HCT116 (cell line): ENCODE data around the gene ASAP2. TPM values are rescaled to one million over a fixed set of nuclear protein-coding genes. Genes with fewer than 3 reads are reported as not detected.

ENCODE experiments used
- ATAC-seq: fragments of 200-7000 bp; cut with Tn5 transposase; 2 replicates; pipeline ENCODE4 v1.9.1; 2020; ENCODE audit warnings: mild to moderate bottlenecking, moderate library complexity
- BruUV-seq: library from RNA; stranded (reverse); fragments of 400-500 nt; replicated peaks from 2 replicates; lab custom pipeline; 2021; lab: Mats Ljungman, UMichigan
- CTCF ChIA-PET: fragments of 300-600 bp; sonication (Branson Sonifier 250); formaldehyde crosslinking; loops from one replicate; lab custom pipeline; 2021; ENCODE audit warnings: antibody characterized with exemption; lab: Charles Lee
- POLR2A ChIA-PET: fragments of 300-600, 350-600 bp; sonication (Branson Sonifier 250); formaldehyde crosslinking; loops from one replicate; lab custom pipeline; 2021; ENCODE audit warnings: antibody characterized with exemption; lab: Charles Lee
- RAD21 ChIA-PET, 2 experiments: fragments of 300-600 bp; sonication (Branson Sonifier 250); formaldehyde crosslinking; loops; one replicate each; lab custom pipeline; 2023; ENCODE audit warnings: low total read pairs in 2 of 2; ENCODE audit not compliant: uncharacterized antibody in 2 of 2, unreplicated experiment in 2 of 2, low non-redundant PET in 1 of 2; lab: Charles Lee
- DNase-seq: peaks from one replicate; pipeline ENCODE4 v3.0.0-alpha.2; 2010; ENCODE audit warnings: low read depth, low spot score
- H2AFZ ChIP-seq: fragments of 200-600 bp; shearing (Covaris generic), sonication (generic); 2 replicates; pipeline ENCODE4 v1.6.1; 2017; ENCODE audit warnings: low read depth, mixed run types, mixed read lengths, antibody characterized with exemption, low read length; ENCODE audit not compliant: poor library complexity, severe bottlenecking
- H3K27ac ChIP-seq: 2 replicates; pipeline ENCODE4 v1.5.1; 2012; ENCODE audit warnings: low read depth, low read length
- H3K27me3 ChIP-seq: fragments of 200-600 bp; sonication (generic); 2 replicates; pipeline ENCODE4 v1.6.1; 2016; ENCODE audit warnings: mixed run types, low read length, mixed read lengths; ENCODE audit not compliant: insufficient read depth
- H3K36me3 ChIP-seq, 2 experiments: fragments of 200-500 bp in 1 of 2; fragments of 200-600 bp in 1 of 2; sonication (Bioruptor generic) in 1 of 2; sonication (generic) in 1 of 2; 2 replicates each; pipeline versions ENCODE4 v1.5.1 to v1.6.1; 2014 to 2016; ENCODE audit warnings: low read length in 2 of 2, inconsistent platforms in 1 of 2, mixed read lengths in 1 of 2, mixed run types in 1 of 2; ENCODE audit not compliant: insufficient read depth in 2 of 2, control insufficient read depth in 1 of 2
- H3K4me1 ChIP-seq, 2 experiments: fragments of 200-600 bp in 1 of 2; sonication (generic) in 1 of 2; 2 replicates each; pipeline versions ENCODE4 v1.5.1 to v1.6.1; 2012 to 2017; ENCODE audit warnings: low read length in 2 of 2, inconsistent platforms in 1 of 2, mild to moderate bottlenecking in 1 of 2, mixed read lengths in 1 of 2, mixed run types in 1 of 2, moderate library complexity in 1 of 2; ENCODE audit not compliant: insufficient read depth in 2 of 2, control insufficient read depth in 1 of 2
- H3K4me2 ChIP-seq: fragments of 200-600 bp; sonication (generic); 2 replicates; pipeline ENCODE4 v1.6.1; 2017; ENCODE audit warnings: mixed run types, low read length, mixed read lengths
- H3K4me3 ChIP-seq, 2 experiments: fragments of 200-600 bp in 1 of 2; sonication (generic) in 1 of 2; replicated peaks in 1 of 2; 2 replicates each; pipeline ENCODE4 v1.5.1; 2011 to 2016; ENCODE audit warnings: low read length in 2 of 2, control low read depth in 1 of 2, low read depth in 1 of 2, mild to moderate bottlenecking in 1 of 2, mixed read lengths in 1 of 2, mixed run types in 1 of 2
- H3K79me2 ChIP-seq: fragments of 200-600 bp; sonication (generic); 2 replicates; pipeline ENCODE4 v1.6.1; 2017; ENCODE audit warnings: mild to moderate bottlenecking, mixed run types, low read length, moderate library complexity, mixed read lengths; ENCODE audit not compliant: insufficient read depth
- H3K9ac ChIP-seq: fragments of 200-600 bp; sonication (generic); 2 replicates; pipeline ENCODE4 v1.6.1; 2016; ENCODE audit warnings: low read length, mixed read lengths
- H3K9me2 ChIP-seq: fragments of 200-600 bp; sonication (generic), shearing (Covaris generic); 2 replicates; pipeline ENCODE4 v1.6.1; 2017; ENCODE audit warnings: mixed run types, mild to moderate bottlenecking, moderate library complexity; ENCODE audit not compliant: insufficient read depth
- H3K9me3 ChIP-seq, 2 experiments: fragments of 200-500 bp in 1 of 2; fragments of 200-600 bp in 1 of 2; sonication (Bioruptor generic) in 1 of 2; sonication (generic) in 1 of 2; 2 replicates each; pipeline ENCODE4 v1.6.1; 2014 to 2017; ENCODE audit warnings: low read length in 2 of 2, mixed read lengths in 2 of 2, inconsistent platforms in 1 of 2, low read depth in 1 of 2, mild to moderate bottlenecking in 1 of 2, mixed run types in 1 of 2, moderate library complexity in 1 of 2; ENCODE audit not compliant: control insufficient read depth in 1 of 2, insufficient read depth in 1 of 2
- H4K20me1 ChIP-seq: fragments of 200-600 bp; sonication (generic), shearing (Covaris generic); 2 replicates; pipeline ENCODE4 v1.6.1; 2017; ENCODE audit warnings: mixed run types, mild to moderate bottlenecking, moderate library complexity; ENCODE audit not compliant: insufficient read depth
- CBX3 ChIP-seq: IDR thresholded peaks from 2 replicates; pipeline ENCODE4 v1.6.1; 2012; ENCODE audit warnings: low read depth
- CEBPB ChIP-seq: IDR thresholded peaks from 2 replicates; pipeline ENCODE4 v1.6.1; 2012; ENCODE audit warnings: low read depth
- EGR1 ChIP-seq: IDR thresholded peaks from 2 replicates; pipeline ENCODE4 v1.6.1; 2012; ENCODE audit warnings: low read depth
- ELF1 ChIP-seq: IDR thresholded peaks from 2 replicates; pipeline ENCODE4 v1.6.1; 2012; ENCODE audit warnings: low read depth, borderline replicate concordance
- EZH2 ChIP-seq: fragments of 200-600 bp; sonication (generic); IDR thresholded peaks from 2 replicates; pipeline ENCODE4 v1.6.1; 2017; ENCODE audit warnings: antibody characterized with exemption, mixed run types
- EZH2phosphoT487 ChIP-seq: fragments of 200-600 bp; IDR thresholded peaks from 2 replicates; pipeline ENCODE4 v1.6.1; 2018; ENCODE audit warnings: antibody characterized with exemption, borderline replicate concordance
- JUND ChIP-seq: IDR thresholded peaks from 2 replicates; pipeline ENCODE4 v1.6.1; 2012
- POLR2A ChIP-seq: IDR thresholded peaks from 2 replicates; pipeline ENCODE4 v1.7.0; 2011; ENCODE audit warnings: borderline replicate concordance; ENCODE audit not compliant: insufficient read depth, insufficient read length; ENCODE audit errors: extremely low read depth
- POLR2AphosphoS5 ChIP-seq: IDR thresholded peaks from 2 replicates; pipeline ENCODE4 v1.6.1; 2011; ENCODE audit warnings: mild to moderate bottlenecking, low read depth, low read length, moderate library complexity
- RAD21 ChIP-seq: IDR thresholded peaks from 2 replicates; pipeline ENCODE4 v1.6.1; 2012; ENCODE audit warnings: low read depth, mild to moderate bottlenecking
- SRF ChIP-seq: IDR thresholded peaks from 2 replicates; pipeline ENCODE4 v1.6.1; 2012; ENCODE audit warnings: low read depth
- YY1 ChIP-seq: IDR thresholded peaks from 2 replicates; pipeline ENCODE4 v1.6.1; 2011; ENCODE audit warnings: low read length, low read depth, moderate library complexity, mild to moderate bottlenecking; ENCODE audit not compliant: insufficient replicate concordance; ENCODE audit errors: extremely low read depth
- ZFX ChIP-seq: fragments of 450-650 bp; IDR thresholded peaks from 2 replicates; pipeline ENCODE4 v1.6.1; 2017
- ZNF274 ChIP-seq: fragments of 200-500 bp; sonication (Bioruptor generic); IDR thresholded peaks from 2 replicates; pipeline ENCODE4 v1.6.1; 2014; ENCODE audit warnings: mild to moderate bottlenecking, low read depth, low read length, inconsistent platforms
- intact Hi-C: fragments of 100-400 bp; cut with micrococcal nuclease; formaldehyde crosslinking; loops from 2 replicates; pipeline ENCODE4 v1.10.0; 2022
- total RNA-seq: library from RNA; stranded (reverse); gene quantifications from one replicate; pipeline ENCODE4 v1.2.1, GENCODE V29; 2021; ENCODE audit not compliant: unreplicated experiment
- TF ChIP-seq, protein P1 (sequence below), 3 experiments: fragments of 200-600 bp in 1 of 3; sonication (generic) in 1 of 3; IDR thresholded peaks in 2 of 3; conservative IDR thresholded peaks in 1 of 3; 2 replicates each; pipeline ENCODE4 v1.5.1; 2012 to 2017; ENCODE audit warnings: low read depth in 2 of 3, low read length in 2 of 3, antibody characterized with exemption in 1 of 3, borderline replicate concordance in 1 of 3, control low read depth in 1 of 3, mild to moderate bottlenecking in 1 of 3, mixed read lengths in 1 of 3, mixed run types in 1 of 3, moderate library complexity in 1 of 3; ENCODE audit not compliant: insufficient read depth in 1 of 3
- TF ChIP-seq, protein P2 (sequence below): IDR thresholded peaks from 2 replicates; pipeline ENCODE4 v1.6.1; 2012
- TF ChIP-seq, protein P3 (sequence below): IDR thresholded peaks from 2 replicates; pipeline ENCODE4 v1.6.1; 2011; ENCODE audit warnings: mild to moderate bottlenecking, low read length, moderate library complexity; ENCODE audit not compliant: insufficient replicate concordance; ENCODE audit errors: extremely low read depth
- TF ChIP-seq, protein P4 (sequence below): IDR thresholded peaks from 2 replicates; pipeline ENCODE4 v1.6.1; 2012
- TF ChIP-seq, protein P5 (sequence below): IDR thresholded peaks from 2 replicates; pipeline ENCODE4 v1.6.1; 2012; ENCODE audit warnings: low read depth

The ASAP2 gene
- total RNA-seq, 1 experiment from 2014 or later: 16.5 TPM

DNA sequence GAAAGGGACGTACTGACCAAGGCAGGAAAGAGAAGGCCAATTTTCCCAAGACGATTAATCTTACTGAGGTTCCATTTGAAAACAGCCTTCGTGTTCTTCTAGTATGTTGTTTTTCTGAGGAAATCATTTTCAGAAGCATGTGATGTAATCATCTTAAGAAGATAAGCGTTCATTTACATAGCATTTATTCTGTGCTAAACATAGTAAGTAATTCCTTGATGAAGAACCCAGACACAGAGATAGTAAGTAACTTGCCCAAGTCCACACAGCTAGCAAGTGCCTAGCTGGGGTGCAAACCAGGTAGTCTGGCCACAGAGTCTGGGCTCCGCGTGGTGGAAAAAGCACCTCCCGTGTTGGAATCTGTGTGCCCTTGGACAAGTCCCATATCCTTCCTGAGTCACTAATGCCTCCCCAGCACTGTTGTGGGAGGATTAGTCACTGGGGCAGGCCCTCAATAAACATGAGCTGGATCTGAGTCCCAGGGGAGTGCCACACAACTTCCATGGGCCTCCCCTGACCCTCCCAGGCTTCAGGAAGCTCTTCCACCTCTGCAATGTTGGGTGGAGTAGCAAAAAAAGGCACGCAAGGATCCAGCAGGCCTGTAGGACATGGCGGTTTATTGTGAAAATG, 26.9 kb upstream of the ASAP2 start:
- peak overlapping the region; percentile 49 for H2AFZ ChIP-seq
- no peak for TF ChIP-seq POLR2A
- peak; percentile 38 for TF ChIP-seq CEBPB
- peak; percentile 52 for TF ChIP-seq YY1
- TF ChIP-seq, protein P1, sequence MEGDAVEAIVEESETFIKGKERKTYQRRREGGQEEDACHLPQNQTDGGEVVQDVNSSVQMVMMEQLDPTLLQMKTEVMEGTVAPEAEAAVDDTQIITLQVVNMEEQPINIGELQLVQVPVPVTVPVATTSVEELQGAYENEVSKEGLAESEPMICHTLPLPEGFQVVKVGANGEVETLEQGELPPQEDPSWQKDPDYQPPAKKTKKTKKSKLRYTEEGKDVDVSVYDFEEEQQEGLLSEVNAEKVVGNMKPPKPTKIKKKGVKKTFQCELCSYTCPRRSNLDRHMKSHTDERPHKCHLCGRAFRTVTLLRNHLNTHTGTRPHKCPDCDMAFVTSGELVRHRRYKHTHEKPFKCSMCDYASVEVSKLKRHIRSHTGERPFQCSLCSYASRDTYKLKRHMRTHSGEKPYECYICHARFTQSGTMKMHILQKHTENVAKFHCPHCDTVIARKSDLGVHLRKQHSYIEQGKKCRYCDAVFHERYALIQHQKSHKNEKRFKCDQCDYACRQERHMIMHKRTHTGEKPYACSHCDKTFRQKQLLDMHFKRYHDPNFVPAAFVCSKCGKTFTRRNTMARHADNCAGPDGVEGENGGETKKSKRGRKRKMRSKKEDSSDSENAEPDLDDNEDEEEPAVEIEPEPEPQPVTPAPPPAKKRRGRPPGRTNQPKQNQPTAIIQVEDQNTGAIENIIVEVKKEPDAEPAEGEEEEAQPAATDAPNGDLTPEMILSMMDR (IDR thresholded peaks at IDR 0.05 in 2 of 3, conservative IDR thresholded peaks at IDR 0.05 in 1 of 3; ENCODE audit: borderline replicate concordance in 1 of 3, insufficient read depth in 1 of 3, low read depth in 2 of 3, low read length in 2 of 3): no peak
- peak; percentile 93 for TF ChIP-seq CBX3
- TF ChIP-seq ZFX: no peak
- peak; percentile 22 for TF ChIP-seq RAD21
- peak; percentile 88 for TF ChIP-seq JUND
- no peak for TF ChIP-seq ELF1
- TF ChIP-seq, protein P2, sequence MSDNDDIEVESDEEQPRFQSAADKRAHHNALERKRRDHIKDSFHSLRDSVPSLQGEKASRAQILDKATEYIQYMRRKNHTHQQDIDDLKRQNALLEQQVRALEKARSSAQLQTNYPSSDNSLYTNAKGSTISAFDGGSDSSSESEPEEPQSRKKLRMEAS: peak; percentile 83
- TF ChIP-seq EGR1: peak; percentile 69
- TF ChIP-seq POLR2AphosphoS5: peak; percentile 66
- TF ChIP-seq ZNF274: no peak
- TF ChIP-seq, protein P3, sequence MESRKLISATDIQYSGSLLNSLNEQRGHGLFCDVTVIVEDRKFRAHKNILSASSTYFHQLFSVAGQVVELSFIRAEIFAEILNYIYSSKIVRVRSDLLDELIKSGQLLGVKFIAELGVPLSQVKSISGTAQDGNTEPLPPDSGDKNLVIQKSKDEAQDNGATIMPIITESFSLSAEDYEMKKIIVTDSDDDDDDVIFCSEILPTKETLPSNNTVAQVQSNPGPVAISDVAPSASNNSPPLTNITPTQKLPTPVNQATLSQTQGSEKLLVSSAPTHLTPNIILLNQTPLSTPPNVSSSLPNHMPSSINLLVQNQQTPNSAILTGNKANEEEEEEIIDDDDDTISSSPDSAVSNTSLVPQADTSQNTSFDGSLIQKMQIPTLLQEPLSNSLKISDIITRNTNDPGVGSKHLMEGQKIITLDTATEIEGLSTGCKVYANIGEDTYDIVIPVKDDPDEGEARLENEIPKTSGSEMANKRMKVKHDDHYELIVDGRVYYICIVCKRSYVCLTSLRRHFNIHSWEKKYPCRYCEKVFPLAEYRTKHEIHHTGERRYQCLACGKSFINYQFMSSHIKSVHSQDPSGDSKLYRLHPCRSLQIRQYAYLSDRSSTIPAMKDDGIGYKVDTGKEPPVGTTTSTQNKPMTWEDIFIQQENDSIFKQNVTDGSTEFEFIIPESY: no peak
- TF ChIP-seq, protein P4, sequence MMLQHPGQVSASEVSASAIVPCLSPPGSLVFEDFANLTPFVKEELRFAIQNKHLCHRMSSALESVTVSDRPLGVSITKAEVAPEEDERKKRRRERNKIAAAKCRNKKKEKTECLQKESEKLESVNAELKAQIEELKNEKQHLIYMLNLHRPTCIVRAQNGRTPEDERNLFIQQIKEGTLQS: no peak
- no peak for TF ChIP-seq EZH2
- 0 out of 2 replicates have a peak, but pooled peaks have one; percentile 38 for TF ChIP-seq SRF
- TF ChIP-seq EZH2phosphoT487: no peak
- TF ChIP-seq, protein P5, sequence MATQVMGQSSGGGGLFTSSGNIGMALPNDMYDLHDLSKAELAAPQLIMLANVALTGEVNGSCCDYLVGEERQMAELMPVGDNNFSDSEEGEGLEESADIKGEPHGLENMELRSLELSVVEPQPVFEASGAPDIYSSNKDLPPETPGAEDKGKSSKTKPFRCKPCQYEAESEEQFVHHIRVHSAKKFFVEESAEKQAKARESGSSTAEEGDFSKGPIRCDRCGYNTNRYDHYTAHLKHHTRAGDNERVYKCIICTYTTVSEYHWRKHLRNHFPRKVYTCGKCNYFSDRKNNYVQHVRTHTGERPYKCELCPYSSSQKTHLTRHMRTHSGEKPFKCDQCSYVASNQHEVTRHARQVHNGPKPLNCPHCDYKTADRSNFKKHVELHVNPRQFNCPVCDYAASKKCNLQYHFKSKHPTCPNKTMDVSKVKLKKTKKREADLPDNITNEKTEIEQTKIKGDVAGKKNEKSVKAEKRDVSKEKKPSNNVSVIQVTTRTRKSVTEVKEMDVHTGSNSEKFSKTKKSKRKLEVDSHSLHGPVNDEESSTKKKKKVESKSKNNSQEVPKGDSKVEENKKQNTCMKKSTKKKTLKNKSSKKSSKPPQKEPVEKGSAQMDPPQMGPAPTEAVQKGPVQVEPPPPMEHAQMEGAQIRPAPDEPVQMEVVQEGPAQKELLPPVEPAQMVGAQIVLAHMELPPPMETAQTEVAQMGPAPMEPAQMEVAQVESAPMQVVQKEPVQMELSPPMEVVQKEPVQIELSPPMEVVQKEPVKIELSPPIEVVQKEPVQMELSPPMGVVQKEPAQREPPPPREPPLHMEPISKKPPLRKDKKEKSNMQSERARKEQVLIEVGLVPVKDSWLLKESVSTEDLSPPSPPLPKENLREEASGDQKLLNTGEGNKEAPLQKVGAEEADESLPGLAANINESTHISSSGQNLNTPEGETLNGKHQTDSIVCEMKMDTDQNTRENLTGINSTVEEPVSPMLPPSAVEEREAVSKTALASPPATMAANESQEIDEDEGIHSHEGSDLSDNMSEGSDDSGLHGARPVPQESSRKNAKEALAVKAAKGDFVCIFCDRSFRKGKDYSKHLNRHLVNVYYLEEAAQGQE: no peak

More for the DNA sequence above, 26.9 kb upstream of the ASAP2 start:
- intact Hi-C loops: no loop called here
- peaks cover 30 to 46% of the 10 kb centered on the region in 2 experiments for H3K4me1 ChIP-seq
- H3K4me2 ChIP-seq: peak overlapping the region; percentile 72
- no peaks in the 10 kb centered on the region for H3K79me2 ChIP-seq
- BruUV-seq: TSS peak; percentile 73
- ChIA-PET CTCF (interaction anchor here (0.6 kb wide), 1 partner anchor 36 kb away, joined by 3 read pairs; no protein-coding TSS in a partner anchor), RAD21 (interaction anchor here in 1 of 2 experiments (0.6 kb wide), 1 partner anchor 25 kb away, joined by 4 read pairs; no protein-coding TSS in a partner anchor), POLR2A (interaction anchor here (0.5 to 0.9 kb wide), 4 partner anchors 14 to 435 kb away, joined by 3 to 4 read pairs (median 3); no protein-coding TSS in a partner anchor)
- peak overlapping the region; percentile 5 to 26 for H3K4me3 ChIP-seq
- no peaks in the 10 kb centered on the region for H4K20me1 ChIP-seq
- H3K9me2 ChIP-seq: no peaks in the 10 kb centered on the region
- DNase-seq (peak; percentile 83), ATAC-seq (peak; percentile 78)
- H3K27ac ChIP-seq: peak overlapping the region; percentile 35
- no peaks in the 10 kb centered on the region for H3K36me3 ChIP-seq
- H3K9me3 ChIP-seq: no peaks in the 10 kb centered on the region; a peak in 1 of 4 replicates
- no peaks in the 10 kb centered on the region for H3K27me3 ChIP-seq
- H3K9ac ChIP-seq: peak overlapping the region; percentile 41
